Measurements from ENCODE around the gene SLC35F2.
A peak's percentile ranks its signal among the peaks of the same experiment; 100 is the strongest.
"Not testable (repeated sequence)": the region's sequence is repeated elsewhere in the genome, so short reads cannot be mapped to it uniquely, and the experiment has no call there.

SLC35F2 gene

GRCh38 chr11:107840129-107840484 lies 18.5 kb downstream of the SLC35F2 start:
- no peak for DNase-seq

- DNase-seq = no peak
Measured at GRCh38 chr11:107836851-107837250, 21.7 kb downstream of the SLC35F2 start.

- DNase-seq = no peak
Measured at GRCh38 chr11:107834995-107835394, 23.6 kb downstream of the SLC35F2 start.

- not testable (repeated sequence) for DNase-seq
Measured at GRCh38 chr11:107833926-107834325, 24.7 kb downstream of the SLC35F2 start.

GRCh38 chr11:107830915-107831540 lies 27.6 kb downstream of the SLC35F2 start:
- no peak for DNase-seq

- no peak for DNase-seq
Measured at GRCh38 chr11:107827041-107827440, 31.5 kb downstream of the SLC35F2 start.

GRCh38 chr11:107825875-107826274 lies 32.7 kb downstream of the SLC35F2 start:
- no peak for DNase-seq

GRCh38 chr11:107824668-107825369 lies 33.8 kb downstream of the SLC35F2 start:
- DNase-seq = peak; percentile 69

GRCh38 chr11:107821199-107821927 lies 37.2 kb downstream of the SLC35F2 start:
- DNase-seq = peak; percentile 68

- DNase-seq = peak; percentile 39
Measured at GRCh38 chr11:107819361-107820014, 39.1 kb downstream of the SLC35F2 start.

GRCh38 chr11:107818491-107818890 lies 40.1 kb downstream of the SLC35F2 start:
- no peak for DNase-seq

- DNase-seq = no peak
Measured at GRCh38 chr11:107816028-107816427, 42.6 kb downstream of the SLC35F2 start.

GRCh38 chr11:107810875-107811274 lies 47.7 kb downstream of the SLC35F2 start:
- no peak for DNase-seq

- no peak for DNase-seq
Measured at GRCh38 chr11:107808521-107808920, 50.1 kb downstream of the SLC35F2 start.

GRCh38 chr11:107804971-107805370 lies 53.6 kb downstream of the SLC35F2 start:
- DNase-seq = no peak

GRCh38 chr11:107804211-107804610 lies 54.4 kb downstream of the SLC35F2 start:
- DNase-seq = no peak

GRCh38 chr11:107801641-107802040 lies 56.9 kb downstream of the SLC35F2 start:
- DNase-seq = no peak

GRCh38 chr11:107799218-107799859 lies 59.2 kb downstream of the SLC35F2 start:
- DNase-seq = peak; percentile 71

GRCh38 chr11:107792049-107792443 lies 66.5 kb downstream of the SLC35F2 start:
- DNase-seq = no peak

- DNase-seq = no peak
Measured at GRCh38 chr11:107791343-107792048, 67.1 kb downstream of the SLC35F2 start.

GRCh38 chr11:107789767-107790166 lies 68.8 kb downstream of the SLC35F2 start:
- DNase-seq = no peak

GRCh38 chr11:107787733-107788132 lies 70.9 kb downstream of the SLC35F2 start:
- no peak for DNase-seq

All from fibroblast of upper back skin (primary cell).